ENCODE data around the gene KRT78. TPM values are rescaled to one million over a fixed set of nuclear protein-coding genes. Genes with fewer than 3 reads are reported as not detected.

The KRT78 gene
- total and polyA plus RNA-seq, 2 of the 13 experiments (the other 11 are each of a cell fraction or from before 2014, with no cell fraction given), result not detected

- TF ChIP-seq SOX6 (IDR thresholded peaks at IDR 0.05) (no peak), SOX6 (CRISPR knock-in tag; IDR thresholded peaks at IDR 0.05) (peak; percentile 29; the same call in 1 of the 2 replicates), U2AF1 (optimal IDR thresholded peaks at IDR 0.05; ENCODE audit: low read depth, low read length) (peak; percentile 33), ZNF232 (CRISPR knock-in tag; IDR thresholded peaks at IDR 0.05; ENCODE audit: borderline replicate concordance) (0 out of 2 replicates have a peak, but pooled peaks have one; percentile 27), ATF1 (CRISPR knock-in tag; IDR thresholded peaks at IDR 0.05) (no peak), HDAC1 (CRISPR knock-in tag; IDR thresholded peaks at IDR 0.05) (peak; percentile 66), ZNF572 (CRISPR knock-in tag; IDR thresholded peaks at IDR 0.05) (0 out of 2 replicates have a peak, but pooled peaks have one; percentile 36), MEF2D (CRISPR knock-in tag; IDR thresholded peaks at IDR 0.05) (peak; percentile 16; the same call in 1 of the 2 replicates), ZNF616 (CRISPR knock-in tag; IDR thresholded peaks at IDR 0.05; ENCODE audit: low read depth) (0 out of 2 replicates have a peak, but pooled peaks have one; percentile 72), MTF2 (CRISPR knock-in tag; IDR thresholded peaks at IDR 0.05; ENCODE audit: borderline replicate concordance) (peak; percentile 39; the same call in 1 of the 2 replicates), ZNF446 (CRISPR knock-in tag; IDR thresholded peaks at IDR 0.05) (no peak), ZNF598 (CRISPR knock-in tag; IDR thresholded peaks at IDR 0.05; ENCODE audit: borderline replicate concordance) (no peak), ZNF274 (CRISPR knock-in tag; IDR thresholded peaks at IDR 0.05) (peak; percentile 58; the same call in 1 of the 2 replicates), IKZF1 (IDR thresholded peaks at IDR 0.05) (no peak), TEAD2 (CRISPR knock-in tag; IDR thresholded peaks at IDR 0.05) (no peak), ZNF670 (CRISPR knock-in tag; IDR thresholded peaks at IDR 0.05; ENCODE audit: borderline replicate concordance) (peak; percentile 73; the same call in 1 of the 2 replicates), FOXO1 (CRISPR knock-in tag; IDR thresholded peaks at IDR 0.05) (no peak), CHD4 (IDR thresholded peaks at IDR 0.05; ENCODE audit: borderline replicate concordance, low read length) (no peak), ZBTB14 (CRISPR knock-in tag; IDR thresholded peaks at IDR 0.05) (no peak), SOX5 (CRISPR knock-in tag; IDR thresholded peaks at IDR 0.05; ENCODE audit: borderline replicate concordance) (no peak), SCMH1 (CRISPR knock-in tag; IDR thresholded peaks at IDR 0.05; ENCODE audit: borderline replicate concordance) (no peak), IRF2 (CRISPR knock-in tag; IDR thresholded peaks at IDR 0.05) (no peak), RERE (CRISPR knock-in tag; IDR thresholded peaks at IDR 0.05; ENCODE audit: low read depth) (no peak), FOXA1 (IDR thresholded peaks at IDR 0.05) (no peak), FOXA1 (CRISPR knock-in tag; IDR thresholded peaks at IDR 0.05) (0 out of 2 replicates have a peak, but pooled peaks have one; percentile 6), JUN (CRISPR knock-in tag; IDR thresholded peaks at IDR 0.05) (no peak)
These were observed 30.9 kb upstream of the KRT78 start (continued) for GRCh38 chr12:52879394-52880351.
